WERI-Rb-1 (cell line): ENCODE results near the gene N4BP2L1.
"Not testable (repeated sequence)": the region's sequence is repeated elsewhere in the genome, so short reads cannot be mapped to it uniquely, and the experiment has no call there.

Source experiments
- DNase-seq: peaks from one replicate; pipeline ENCODE4 v3.0.0-alpha.2; 2020
- H3K27ac ChIP-seq: fragments of 250-450 bp; sonication (Bioruptor Pico); 2 replicates; pipeline ENCODE4 v1.5.1; 2020; ENCODE audit warnings: mild to moderate bottlenecking, moderate library complexity
- H3K27me3 ChIP-seq: fragments of 250-450 bp; sonication (Bioruptor Pico); 2 replicates; pipeline ENCODE4 v1.5.1; 2021; ENCODE audit warnings: mild to moderate bottlenecking, low read depth, moderate library complexity; ENCODE audit not compliant: insufficient read depth, severe bottlenecking
- H3K36me3 ChIP-seq: fragments of 250-450 bp; sonication (Bioruptor Pico); 2 replicates; pipeline ENCODE4 v1.5.1; 2020; ENCODE audit warnings: mild to moderate bottlenecking, moderate library complexity
- H3K4me3 ChIP-seq: 2 replicates; pipeline ENCODE4 v1.5.1; 2011; ENCODE audit warnings: low read depth, mild to moderate bottlenecking, control low read depth, low read length
- H3K9me3 ChIP-seq: fragments of 250-450 bp; sonication (Bioruptor Pico); 2 replicates; pipeline ENCODE4 v1.5.1; 2021; ENCODE audit warnings: mild to moderate bottlenecking, moderate library complexity; ENCODE audit not compliant: severe bottlenecking
- TF ChIP-seq, protein P1 (sequence below): IDR thresholded peaks from 2 replicates; pipeline ENCODE4 v1.5.1; 2011; ENCODE audit warnings: low read depth, mild to moderate bottlenecking, control low read depth, inconsistent platforms, low read length

Gene N4BP2L1

DNA sequence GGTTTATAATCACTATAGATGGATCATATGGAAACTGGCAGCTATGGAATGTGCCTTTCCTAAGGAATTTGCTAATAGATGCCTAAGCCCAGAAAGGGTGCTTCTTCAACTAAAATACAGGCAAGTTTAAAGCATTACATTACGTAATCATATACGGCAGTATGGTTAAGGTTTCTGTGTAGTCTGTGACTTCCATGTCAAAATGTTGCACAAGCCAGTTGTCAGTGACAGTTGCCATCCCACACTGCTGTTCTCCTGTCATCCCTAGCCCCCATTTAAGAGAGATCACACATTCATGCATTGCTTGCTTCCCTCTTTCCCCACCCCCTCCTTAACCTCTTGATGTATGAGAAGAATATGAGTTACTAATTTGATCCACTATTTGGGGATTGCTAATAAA is 65.4 kb downstream of the N4BP2L1 start:
- Histone ChIP-seq H3K9me3 (no peaks in the 10 kb centered on the region), H3K4me3 (no peak overlapping the region), H3K27me3 (no peaks in the 10 kb centered on the region), H3K27ac (no peak overlapping the region), H3K36me3 (peaks cover 22% of the 10 kb centered on the region)
- TF ChIP-seq, protein P1, sequence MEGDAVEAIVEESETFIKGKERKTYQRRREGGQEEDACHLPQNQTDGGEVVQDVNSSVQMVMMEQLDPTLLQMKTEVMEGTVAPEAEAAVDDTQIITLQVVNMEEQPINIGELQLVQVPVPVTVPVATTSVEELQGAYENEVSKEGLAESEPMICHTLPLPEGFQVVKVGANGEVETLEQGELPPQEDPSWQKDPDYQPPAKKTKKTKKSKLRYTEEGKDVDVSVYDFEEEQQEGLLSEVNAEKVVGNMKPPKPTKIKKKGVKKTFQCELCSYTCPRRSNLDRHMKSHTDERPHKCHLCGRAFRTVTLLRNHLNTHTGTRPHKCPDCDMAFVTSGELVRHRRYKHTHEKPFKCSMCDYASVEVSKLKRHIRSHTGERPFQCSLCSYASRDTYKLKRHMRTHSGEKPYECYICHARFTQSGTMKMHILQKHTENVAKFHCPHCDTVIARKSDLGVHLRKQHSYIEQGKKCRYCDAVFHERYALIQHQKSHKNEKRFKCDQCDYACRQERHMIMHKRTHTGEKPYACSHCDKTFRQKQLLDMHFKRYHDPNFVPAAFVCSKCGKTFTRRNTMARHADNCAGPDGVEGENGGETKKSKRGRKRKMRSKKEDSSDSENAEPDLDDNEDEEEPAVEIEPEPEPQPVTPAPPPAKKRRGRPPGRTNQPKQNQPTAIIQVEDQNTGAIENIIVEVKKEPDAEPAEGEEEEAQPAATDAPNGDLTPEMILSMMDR = no peak
- DNase-seq = no peak

GRCh38 chr13:32355935-32356334 is 72.0 kb downstream of the N4BP2L1 start:
- H3K36me3 ChIP-seq = peaks cover 28% of the 10 kb centered on the region
- H3K27ac ChIP-seq = not testable (repeated sequence)

GRCh38 chr13:32354040-32354439 is 73.9 kb downstream of the N4BP2L1 start:
- TF ChIP-seq, protein P1 = no peak
- Histone ChIP-seq H3K27ac (no peak overlapping the region), H3K9me3 (no peaks in the 10 kb centered on the region), H3K27me3 (no peaks in the 10 kb centered on the region), H3K36me3 (peaks cover 30% of the 10 kb centered on the region), H3K4me3 (no peak overlapping the region)
- DNase-seq = no peak

More at GRCh38 chr13:32355935-32356334, 72.0 kb downstream of the N4BP2L1 start:
- not testable (repeated sequence) for H3K27me3 ChIP-seq, H3K4me3 ChIP-seq, H3K9me3 ChIP-seq, DNase-seq

- H3K27me3 ChIP-seq, H3K27ac ChIP-seq, H3K4me3 ChIP-seq, DNase-seq, H3K9me3 ChIP-seq: not testable (repeated sequence)
- H3K36me3 ChIP-seq = peaks cover 25% of the 10 kb centered on the region
These were observed 77.0 kb downstream of the N4BP2L1 start for GRCh38 chr13:32350839-32351441.
